HG03196 (cell line): ENCODE data around the gene COL19A1.

Source experiments
- ATAC-seq: cut with Tn5 transposase; IDR thresholded peaks from one replicate; pipeline ENCODE4 v1.9.1; 2021; ENCODE audit not compliant: unreplicated experiment

Gene COL19A1

DNA sequence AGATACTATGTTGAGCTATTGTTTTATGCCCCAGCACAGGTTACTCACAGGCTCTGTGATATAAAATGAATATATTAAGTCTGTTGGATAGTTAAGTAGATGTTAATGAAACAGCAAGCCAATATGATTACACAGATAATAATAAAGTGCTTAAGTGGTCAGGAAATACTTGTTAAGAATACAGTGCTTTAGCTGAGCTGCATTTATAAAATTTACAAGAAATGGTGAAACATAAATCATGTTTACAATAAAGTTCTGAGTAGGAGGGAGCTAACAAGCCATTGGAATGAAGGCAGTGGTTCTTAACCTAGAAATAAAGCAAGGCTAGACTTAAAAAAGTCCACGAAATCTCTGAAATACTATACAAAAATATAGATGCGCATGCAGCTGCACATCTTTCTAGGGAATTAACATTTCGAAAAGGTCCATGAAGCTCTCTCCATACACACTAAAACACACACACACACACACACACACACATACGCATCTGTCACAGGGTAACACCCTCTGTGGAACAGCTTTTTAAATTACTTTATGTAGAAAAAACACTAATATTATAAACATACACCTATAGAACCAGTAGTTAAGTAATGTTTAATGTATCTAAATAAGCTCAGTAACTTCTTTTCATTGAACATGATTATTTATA is 349.2 kb downstream of the COL19A1 start:
- ATAC-seq: no peak

DNA sequence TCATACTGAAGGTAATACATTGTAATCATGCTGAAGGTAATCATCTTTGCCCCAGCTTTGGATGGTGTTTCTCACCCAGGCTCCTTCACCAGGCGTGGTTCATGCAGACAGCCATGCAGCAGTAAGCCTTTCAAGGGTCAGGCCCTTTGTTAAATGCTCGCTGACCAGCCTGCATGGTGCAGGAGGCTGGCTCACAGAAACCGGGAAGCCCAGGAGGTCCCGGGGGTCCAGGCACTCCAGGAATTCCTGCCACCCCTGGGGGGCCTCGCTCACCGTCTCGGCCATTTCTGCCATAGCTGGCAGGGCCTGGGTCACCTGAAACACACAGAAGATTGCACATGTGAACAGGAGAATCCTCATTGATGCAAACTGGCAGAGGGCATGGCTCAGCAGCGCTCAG is 350.4 kb downstream of the COL19A1 start:
- ATAC-seq: no peak

DNA sequence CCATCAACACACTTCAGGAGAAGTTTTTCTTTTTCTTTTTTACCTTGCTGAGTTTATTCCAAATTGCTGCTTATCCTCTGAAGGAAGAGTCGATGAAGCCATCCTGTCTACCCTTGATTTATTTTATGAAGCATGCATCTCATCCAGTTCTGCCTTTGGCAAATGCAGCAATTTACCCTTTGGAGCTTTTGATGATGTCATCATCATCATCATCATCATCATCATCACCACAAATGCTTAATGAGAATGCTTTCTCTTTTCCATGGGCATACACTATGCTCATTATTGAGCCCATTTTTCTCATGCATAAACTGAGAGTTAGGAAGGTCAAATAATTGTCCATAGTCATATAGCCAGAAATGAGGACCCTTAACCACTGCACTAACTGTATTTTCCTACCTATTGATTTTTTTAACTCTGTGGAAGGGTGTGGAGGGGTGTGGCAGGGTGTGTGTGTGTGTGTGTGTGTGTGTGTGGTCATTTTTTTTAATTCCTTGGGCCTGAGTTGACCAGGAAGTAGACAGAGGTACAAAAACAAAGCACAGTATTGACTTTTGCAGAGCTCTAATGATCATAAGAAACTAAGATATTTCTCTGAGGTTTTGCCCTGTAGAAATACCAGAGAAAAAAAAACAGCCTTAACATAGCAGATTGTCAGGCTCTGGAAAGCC is 353.7 kb downstream of the COL19A1 start:
- no peak for ATAC-seq

DNA sequence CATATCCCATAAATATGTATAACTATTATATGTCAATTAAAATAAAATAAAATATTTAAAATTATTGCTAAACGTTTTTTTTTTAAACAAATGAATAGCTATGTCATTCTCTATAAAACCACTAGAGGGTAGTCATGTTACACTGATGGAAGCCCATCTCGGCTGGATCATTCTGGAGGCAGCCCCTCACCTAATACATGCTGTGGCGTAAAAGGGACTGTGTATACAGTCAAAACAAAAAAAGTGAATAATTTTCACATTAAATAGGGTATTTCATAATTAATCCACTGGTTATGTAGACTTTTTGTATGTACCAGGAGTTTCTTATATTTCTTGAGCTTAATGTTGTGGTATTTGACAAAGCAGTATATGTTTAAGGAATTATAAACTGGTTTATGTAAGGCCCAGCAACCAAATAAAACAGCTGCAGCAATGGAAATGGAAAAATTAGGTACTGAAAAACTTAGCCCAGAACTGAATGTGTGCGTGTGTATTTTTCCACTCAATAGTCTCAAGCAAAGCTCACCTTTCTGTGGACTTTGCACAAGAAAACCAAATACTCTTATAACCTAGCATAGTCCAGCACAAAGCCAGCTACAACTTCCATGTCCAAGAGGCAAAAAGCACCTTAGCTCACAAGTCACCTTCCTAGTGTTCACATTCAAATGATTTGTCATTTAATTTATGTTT is 354.8 kb downstream of the COL19A1 start:
- no peak for ATAC-seq

DNA sequence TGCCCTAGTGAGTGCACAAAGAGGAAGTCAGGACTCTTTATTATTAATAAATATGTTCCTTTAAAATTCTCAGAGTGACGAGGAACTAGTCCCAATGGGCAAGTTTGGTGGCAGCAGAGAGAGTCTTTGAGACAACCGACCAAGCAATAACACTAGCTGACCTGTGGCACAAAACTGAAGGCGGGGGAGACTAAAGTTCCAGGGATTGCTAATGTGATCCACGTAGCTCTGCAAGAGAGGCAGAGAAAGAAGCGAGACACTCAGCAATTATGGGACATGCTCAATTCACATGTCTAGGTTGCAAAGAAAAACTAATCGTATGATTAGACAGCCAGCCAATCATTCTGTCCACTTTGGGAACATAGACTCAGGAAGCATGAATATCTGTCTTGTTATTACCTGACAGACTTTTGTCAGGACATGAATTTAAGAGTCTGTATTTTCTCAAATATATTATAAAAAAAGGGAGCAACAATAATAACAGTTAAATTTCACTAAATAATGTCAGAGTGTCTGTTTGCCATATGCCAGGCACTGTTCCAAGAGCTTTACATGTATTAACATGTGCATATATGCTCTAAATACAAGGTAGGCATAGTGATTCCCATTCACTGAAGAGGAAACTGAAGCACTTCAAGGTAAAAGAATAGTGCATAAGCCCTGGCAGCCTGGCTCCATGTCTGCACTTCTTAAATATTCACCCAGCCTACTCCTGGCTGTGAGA is 355.5 kb downstream of the COL19A1 start:
- no peak for ATAC-seq

DNA sequence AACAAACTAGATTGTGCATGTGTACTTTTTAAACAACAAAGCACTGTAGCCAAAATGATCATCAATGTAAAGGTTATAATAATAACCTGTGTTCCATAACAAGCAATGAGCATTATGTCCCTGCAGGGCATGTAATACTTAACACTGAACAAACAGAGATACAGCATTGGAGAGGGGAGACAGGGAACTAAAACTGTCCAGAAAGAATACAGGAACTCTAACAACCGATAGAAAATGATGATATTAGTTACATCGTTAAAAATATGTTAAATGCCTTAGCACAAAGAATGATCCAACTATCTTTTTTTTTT is 356.0 kb downstream of the COL19A1 start:
- ATAC-seq: no peak

DNA sequence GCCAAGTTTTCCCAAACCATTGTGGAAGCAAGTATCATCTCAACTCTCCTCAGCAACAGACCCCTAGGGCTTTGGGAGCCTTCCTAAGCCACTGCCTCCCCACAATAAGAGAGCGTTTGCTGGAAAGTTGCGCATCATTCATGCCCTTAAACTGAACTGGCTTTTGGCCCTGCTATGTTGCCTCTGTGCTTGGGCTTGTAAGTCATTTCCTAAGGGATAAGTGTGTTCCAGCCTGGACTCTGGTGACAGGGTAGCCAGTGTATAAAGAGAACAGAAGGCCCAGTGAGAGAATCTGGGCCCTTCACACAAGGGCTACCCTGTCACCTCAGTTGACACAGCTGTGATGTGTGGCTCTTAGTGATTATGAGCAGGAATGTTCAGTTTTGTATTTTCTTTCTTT is 358.7 kb downstream of the COL19A1 start:
- no peak for ATAC-seq

DNA sequence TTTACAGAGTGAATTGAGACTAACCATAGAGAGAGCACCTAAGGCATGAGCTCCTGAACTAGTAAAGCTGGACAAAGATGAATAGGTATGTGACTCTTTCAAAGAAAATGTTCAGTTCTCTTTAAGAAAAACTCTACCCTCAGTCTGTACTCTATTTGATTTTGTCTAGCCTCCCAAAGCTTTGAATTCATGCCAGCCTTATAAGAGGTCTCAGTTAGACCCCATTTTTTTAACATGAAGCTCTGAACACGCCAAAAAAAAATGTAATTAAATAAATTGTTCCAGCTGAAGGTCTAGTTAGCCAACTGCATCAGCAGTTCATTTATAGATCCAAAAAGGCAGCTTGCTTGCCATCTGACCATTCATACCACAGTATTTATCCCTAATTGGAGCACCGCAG is 365.0 kb downstream of the COL19A1 start:
- ATAC-seq: no peak

DNA sequence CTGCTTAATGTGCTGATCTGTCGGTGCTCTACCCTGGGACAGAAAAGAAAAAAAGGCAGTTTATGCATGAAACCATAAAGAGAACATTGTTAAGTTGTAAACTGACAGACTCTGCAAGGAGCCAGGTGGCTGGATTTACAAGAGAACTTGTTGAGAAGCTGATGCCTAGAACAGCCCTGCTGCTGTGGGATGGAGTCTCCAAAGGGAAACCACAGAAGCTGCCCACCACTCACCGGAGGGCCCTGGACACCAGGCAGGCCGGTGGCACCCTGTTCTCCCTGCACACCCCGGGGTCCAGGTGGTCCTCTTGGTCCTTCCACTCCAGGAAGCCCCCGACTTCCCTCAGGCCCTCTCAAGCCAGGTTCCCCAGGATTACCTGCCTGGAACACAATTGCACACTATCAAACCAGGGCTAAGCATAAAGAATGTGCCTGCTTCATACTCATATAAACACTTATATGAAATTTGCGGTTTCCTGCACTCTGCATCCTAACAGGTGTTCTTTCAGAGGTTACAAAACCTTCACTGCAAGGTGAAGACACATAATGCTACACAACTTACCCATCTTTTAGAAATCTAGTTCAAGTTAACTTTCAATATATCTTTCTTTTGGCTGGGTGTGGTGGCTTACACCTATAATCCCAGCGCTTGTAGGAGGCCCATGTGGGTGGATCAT is 368.3 kb downstream of the COL19A1 start:
- ATAC-seq: no peak

DNA sequence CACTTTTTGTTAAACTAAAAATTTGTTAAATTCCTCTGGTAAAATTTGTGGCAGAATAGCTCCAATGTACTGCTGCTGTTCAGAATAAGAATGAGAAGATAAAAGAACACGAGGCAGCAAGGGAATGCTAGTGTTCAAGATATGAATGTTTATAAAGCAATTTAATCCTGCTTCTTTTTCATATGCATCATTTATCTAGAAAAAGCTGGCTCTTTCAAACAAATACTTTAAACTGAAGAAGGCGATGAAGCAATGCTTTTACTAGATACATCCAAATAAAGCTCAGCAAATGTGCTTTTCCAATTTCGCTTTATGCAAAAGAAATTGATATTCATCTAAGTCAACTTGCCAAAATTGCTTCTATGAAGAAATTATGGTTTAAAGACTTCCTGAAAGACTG is 370.0 kb downstream of the COL19A1 start:
- no peak for ATAC-seq

DNA sequence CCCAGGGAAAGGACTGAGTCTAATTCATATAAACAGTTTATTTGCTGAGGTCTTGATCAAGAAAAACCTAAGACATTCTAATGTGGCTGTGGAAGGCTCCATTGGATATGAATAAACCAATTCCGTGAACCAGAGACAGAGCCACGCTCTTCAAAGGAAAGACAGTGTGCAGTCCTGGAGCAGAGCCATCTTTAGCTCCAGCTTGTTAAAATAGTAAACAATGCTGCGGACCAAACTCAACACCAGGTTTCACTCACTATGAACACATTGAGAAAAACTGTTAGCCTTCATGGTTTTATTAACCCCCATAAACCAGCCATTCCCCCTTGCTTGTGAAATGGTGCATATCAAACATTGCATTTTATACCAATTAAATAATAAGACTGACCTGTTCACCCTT is 374.7 kb downstream of the COL19A1 start:
- no peak for ATAC-seq

DNA sequence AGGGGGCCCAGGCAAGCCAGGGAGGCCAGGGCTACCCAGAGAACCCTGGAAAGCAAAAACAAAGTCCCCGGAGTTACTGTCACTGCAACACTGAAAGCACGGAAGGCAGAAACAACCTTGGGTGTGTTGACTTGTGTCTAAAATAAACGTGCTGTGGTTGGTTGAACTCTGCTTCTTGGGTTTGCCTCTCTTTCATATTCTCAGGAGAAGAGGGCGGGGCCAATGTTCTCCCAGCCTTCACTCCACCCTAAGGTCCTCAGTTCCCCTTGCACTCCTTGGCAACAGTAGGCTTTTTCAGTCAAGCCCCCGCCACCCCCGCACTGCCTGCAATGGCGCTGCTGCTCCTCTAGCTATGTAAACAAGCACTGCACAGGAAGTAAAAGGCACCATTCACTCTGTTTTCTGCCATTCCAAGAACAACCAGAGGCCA is 375.6 kb downstream of the COL19A1 start:
- ATAC-seq: no peak

DNA sequence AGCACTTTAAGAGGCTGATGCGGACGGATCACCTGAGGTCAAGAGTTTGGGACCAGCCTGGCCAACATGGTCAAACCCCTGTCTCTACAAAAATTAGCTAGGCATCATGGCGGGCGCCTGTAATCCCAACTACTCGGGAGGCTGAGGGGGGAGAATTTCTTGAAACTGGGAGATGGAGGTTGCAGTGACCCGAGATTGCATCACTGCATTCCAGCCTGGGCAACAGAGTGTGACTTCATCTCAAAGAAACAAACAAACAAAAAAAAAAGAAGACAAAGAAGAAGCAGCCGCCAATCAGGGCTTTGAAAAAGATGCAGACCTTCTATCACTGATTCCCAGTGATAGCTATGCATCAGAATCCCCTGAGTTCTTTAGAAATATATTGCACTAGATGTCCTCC is 379.8 kb downstream of the COL19A1 start:
- no peak for ATAC-seq

DNA sequence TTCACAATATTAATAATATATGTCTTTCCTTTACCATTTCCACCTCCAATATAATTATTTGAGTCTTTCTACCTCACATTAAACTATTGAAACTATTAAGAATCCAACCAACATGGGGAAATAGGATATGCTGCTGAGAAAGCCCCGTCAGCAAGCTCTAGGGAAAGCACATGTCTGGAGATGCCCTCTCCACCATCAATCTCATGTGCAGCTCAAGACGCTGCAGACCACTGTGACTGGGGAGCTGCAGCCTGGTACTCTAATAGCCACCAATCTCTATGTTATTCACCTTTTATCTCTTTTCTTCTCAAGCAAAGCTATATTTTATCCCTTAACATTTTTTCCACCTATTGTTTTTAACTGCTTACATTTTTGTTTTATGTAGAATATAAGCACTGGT is 386.2 kb downstream of the COL19A1 start:
- ATAC-seq: no peak

DNA sequence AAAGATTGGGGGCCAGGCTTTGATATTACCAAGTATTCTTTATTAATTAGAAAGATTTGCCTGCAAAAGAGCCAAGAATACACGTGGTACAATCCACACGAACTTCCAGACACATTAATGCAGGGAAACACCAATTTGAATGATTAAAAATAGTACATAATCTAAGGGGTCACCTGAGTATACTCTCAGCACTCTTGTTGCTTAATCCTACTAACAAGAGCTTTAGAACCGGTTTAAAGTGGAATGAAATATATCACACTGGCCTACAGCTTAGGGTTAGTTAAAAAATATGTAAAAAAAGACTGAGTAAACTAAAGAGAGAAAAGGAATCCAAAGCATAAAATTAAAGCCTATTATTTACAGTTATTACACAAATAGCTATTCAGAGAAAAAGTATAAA is 387.6 kb downstream of the COL19A1 start:
- ATAC-seq: no peak

DNA sequence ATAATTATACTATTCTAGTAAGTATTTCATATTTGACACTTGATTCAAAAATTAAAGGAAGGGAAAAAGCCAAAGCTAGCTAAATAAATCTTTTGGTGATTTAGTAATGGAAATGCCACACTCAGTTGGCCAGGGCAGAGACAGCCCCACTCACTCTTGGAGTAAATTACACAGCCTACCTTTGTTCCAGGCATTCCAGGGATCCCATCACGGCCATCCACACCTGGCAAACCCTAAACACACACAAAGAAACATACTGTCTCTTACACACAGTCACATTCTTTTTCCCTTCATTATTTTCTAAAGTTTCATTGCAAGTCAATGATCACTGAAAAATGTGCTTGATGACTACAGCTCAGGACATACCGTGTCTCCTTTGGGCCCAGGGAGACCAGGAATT is 388.4 kb downstream of the COL19A1 start:
- ATAC-seq: no peak

DNA sequence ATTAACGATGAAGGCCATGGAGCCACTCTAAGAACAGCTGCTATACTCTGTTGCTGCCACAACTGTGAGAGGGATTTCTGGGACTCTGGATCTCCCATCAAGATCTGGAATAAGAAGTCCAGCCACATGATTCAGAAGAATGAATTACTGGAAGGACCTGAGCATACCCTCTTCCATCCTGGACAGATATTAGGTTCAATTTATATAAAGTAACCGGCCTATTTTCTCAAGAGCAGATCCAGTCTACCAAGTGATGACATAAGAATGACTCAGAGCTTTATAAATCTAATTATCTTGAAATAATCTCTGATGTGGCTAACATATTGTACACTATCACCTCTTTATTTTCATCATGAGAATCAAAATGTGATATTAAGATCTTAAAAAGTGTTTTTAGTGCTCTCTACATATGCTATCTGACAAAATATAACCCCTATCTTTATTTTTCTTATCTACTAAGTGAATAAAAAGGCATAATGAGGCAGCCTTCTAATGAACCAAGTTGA is 391.5 kb downstream of the COL19A1 start:
- ATAC-seq: no peak

DNA sequence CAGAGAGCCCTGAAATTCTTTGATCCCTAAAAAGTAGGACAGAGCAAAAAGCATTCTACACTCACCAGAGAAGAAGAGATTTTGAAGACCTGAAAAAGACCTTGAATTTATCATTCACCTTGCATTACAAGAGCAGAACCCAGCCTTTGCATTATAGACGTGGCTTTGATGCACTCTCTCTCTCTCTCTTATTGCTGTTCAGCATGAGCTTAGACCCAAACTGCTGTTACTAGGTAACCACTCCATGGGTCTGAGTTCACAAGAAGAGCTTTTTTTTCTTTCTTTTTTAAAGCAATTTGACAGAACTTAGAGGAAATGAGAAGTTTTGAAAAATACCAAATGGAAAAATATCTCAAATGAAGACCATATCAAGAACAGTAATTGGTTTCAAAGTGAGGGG is 392.1 kb downstream of the COL19A1 start:
- ATAC-seq: no peak
